ENCODE results near the gene SPTBN4. TPM values are rescaled to one million over a fixed set of nuclear protein-coding genes. Genes with fewer than 3 reads are reported as not detected.
"Not testable (repeated sequence)": the region's sequence is repeated elsewhere in the genome, so short reads cannot be mapped to it uniquely, and the experiment has no call there.

SPTBN4 gene
- polyA plus RNA-seq, 1 donor = 1.2 TPM

- no peak for DNase-seq
Observed at GRCh38 chr19:40507892-40508291, 41.1 kb downstream of the SPTBN4 start.

- no peak for DNase-seq
Observed at GRCh38 chr19:40508739-40509260, 42.0 kb downstream of the SPTBN4 start.

- no peak for DNase-seq
Observed at GRCh38 chr19:40510526-40511115, 43.8 kb downstream of the SPTBN4 start.

GRCh38 chr19:40511487-40511886 is 44.7 kb downstream of the SPTBN4 start:
- DNase-seq = no peak

GRCh38 chr19:40512110-40512472 is 45.3 kb downstream of the SPTBN4 start:
- DNase-seq = no peak

- no peak for DNase-seq
Observed at GRCh38 chr19:40512473-40513344, 45.9 kb downstream of the SPTBN4 start.

- no peak for DNase-seq
Observed at GRCh38 chr19:40513345-40513678, 46.5 kb downstream of the SPTBN4 start.

GRCh38 chr19:40513741-40514315 is 47.0 kb downstream of the SPTBN4 start:
- no peak for DNase-seq

- DNase-seq = no peak
Observed at GRCh38 chr19:40517248-40517647, 50.4 kb downstream of the SPTBN4 start.

GRCh38 chr19:40519352-40520322 is 52.8 kb downstream of the SPTBN4 start:
- DNase-seq = no peak

- no peak for DNase-seq
Observed at GRCh38 chr19:40521276-40521675, 54.5 kb downstream of the SPTBN4 start.

GRCh38 chr19:40521900-40522299 is 55.1 kb downstream of the SPTBN4 start:
- not testable (repeated sequence) for DNase-seq

- DNase-seq = no peak
Observed at GRCh38 chr19:40523322-40524047, 56.7 kb downstream of the SPTBN4 start.

GRCh38 chr19:40524133-40524549 is 57.3 kb downstream of the SPTBN4 start:
- no peak for DNase-seq

GRCh38 chr19:40524655-40525054 is 57.9 kb downstream of the SPTBN4 start:
- DNase-seq = no peak

- no peak for DNase-seq
Observed at GRCh38 chr19:40525234-40526051, 58.6 kb downstream of the SPTBN4 start.

GRCh38 chr19:40528078-40528477 is 61.3 kb downstream of the SPTBN4 start:
- no peak for DNase-seq

GRCh38 chr19:40528533-40529092 is 61.8 kb downstream of the SPTBN4 start:
- no peak for DNase-seq

- DNase-seq = peak; percentile 80
Observed at GRCh38 chr19:40529093-40529954, 62.5 kb downstream of the SPTBN4 start.
